ENCODE results near the gene TFIP11. TPM values are rescaled to one million over a fixed set of nuclear protein-coding genes. Genes with fewer than 3 reads are reported as not detected.

TFIP11 gene
- polyA plus RNA-seq, 1 experiment: 34.7 TPM

- ChIA-PET POLR2A (no interaction called here), CTCF (interaction anchor here (1.2 to 1.6 kb wide), 2 partner anchors 11 to 19 kb away, joined by 5 to 6 read pairs; no protein-coding TSS in a partner anchor)
- Histone ChIP-seq H3K27me3 (ENCODE audit: control insufficient read depth, insufficient read depth, low read length) (no peaks in the 10 kb centered on the region), H3K36me3 (ENCODE audit: control insufficient read depth, insufficient read depth, low read length) (peaks cover 6% of the 10 kb centered on the region; the same call in 1 of the 2 replicates), H3K4me3 (ENCODE audit: low read depth, low read length) (no peak overlapping the region)
- TF ChIP-seq CTCF (IDR thresholded peaks at IDR 0.05; ENCODE audit: insufficient read depth, low read depth, low read length): no peak
- DNase-seq (ENCODE audit: low read depth): no peak
Measured at GRCh38 chr22:26513838-26514237, 1.6 kb upstream of the TFIP11 start.

- ChIA-PET POLR2A (interaction anchor here (0.7 kb wide), 1 partner anchor 109 kb away, joined by 3 read pairs; no protein-coding TSS in a partner anchor), CTCF (interaction anchor here (1.2 kb wide), 1 partner anchor 158 kb away, joined by 3 read pairs; no protein-coding TSS in a partner anchor)
- no peak for DNase-seq (ENCODE audit: low read depth)
- Histone ChIP-seq H3K27me3 (ENCODE audit: control insufficient read depth, insufficient read depth, low read length) (no peaks in the 10 kb centered on the region), H3K36me3 (ENCODE audit: control insufficient read depth, insufficient read depth, low read length) (peaks cover 13% of the 10 kb centered on the region), H3K4me3 (ENCODE audit: low read depth, low read length) (no peak overlapping the region)
- no peak for TF ChIP-seq CTCF (IDR thresholded peaks at IDR 0.05; ENCODE audit: insufficient read depth, low read depth, low read length)
Measured at GRCh38 chr22:26508148-26508547, 4.1 kb downstream of the TFIP11 start.

GRCh38 chr22:26503758-26504157 lies 8.5 kb downstream of the TFIP11 start:
- ChIA-PET POLR2A (interaction anchor here (0.6 to 0.8 kb wide), 2 partner anchors 8 kb away, joined by 3 read pairs; partner anchors contain the start of gene TFIP11), CTCF (interaction anchor here (0.7 to 3.6 kb wide), 13 partner anchors 8 to 164 kb away, joined by 3 to 22 read pairs (median 5); partner anchors contain the start of gene TFIP11)
- Histone ChIP-seq H3K4me3 (ENCODE audit: low read depth, low read length) (no peak overlapping the region), H3K36me3 (ENCODE audit: control insufficient read depth, insufficient read depth, low read length) (peaks cover 21% of the 10 kb centered on the region), H3K27me3 (ENCODE audit: control insufficient read depth, insufficient read depth, low read length) (no peaks in the 10 kb centered on the region)
- TF ChIP-seq CTCF (IDR thresholded peaks at IDR 0.05; ENCODE audit: insufficient read depth, low read depth, low read length): no peak
- DNase-seq (ENCODE audit: low read depth): no peak

GRCh38 chr22:26502688-26503561 lies 9.3 kb downstream of the TFIP11 start:
- POLR2A ChIA-PET: interaction anchor here (0.6 to 0.8 kb wide), 3 partner anchors 9 to 162 kb away, joined by 3 read pairs; partner anchors contain the start of gene TFIP11
- CTCF ChIA-PET: interaction anchor here (0.9 to 3.6 kb wide), 16 partner anchors 8 to 165 kb away, joined by 3 to 22 read pairs (median 4); partner anchors contain the start of gene TFIP11
- no peaks in the 10 kb centered on the region for H3K27me3 ChIP-seq (ENCODE audit: control insufficient read depth, insufficient read depth, low read length)
- no peak overlapping the region for H3K4me3 ChIP-seq (ENCODE audit: low read depth, low read length)
- no peak for DNase-seq (ENCODE audit: low read depth)
- peaks cover 21% of the 10 kb centered on the region for H3K36me3 ChIP-seq (ENCODE audit: control insufficient read depth, insufficient read depth, low read length)
- TF ChIP-seq CTCF (IDR thresholded peaks at IDR 0.05; ENCODE audit: insufficient read depth, low read depth, low read length): peak; percentile 65

GRCh38 chr22:26501996-26502395 lies 10.3 kb downstream of the TFIP11 start:
- TF ChIP-seq CTCF (IDR thresholded peaks at IDR 0.05; ENCODE audit: insufficient read depth, low read depth, low read length): no peak
- ChIA-PET CTCF (interaction anchor here (0.6 to 2.4 kb wide), 9 partner anchors 10 to 166 kb away, joined by 3 to 12 read pairs (median 4); partner anchors contain the start of gene TFIP11), POLR2A (no interaction called here)
- Histone ChIP-seq H3K27me3 (ENCODE audit: control insufficient read depth, insufficient read depth, low read length) (no peaks in the 10 kb centered on the region), H3K4me3 (ENCODE audit: low read depth, low read length) (no peak overlapping the region), H3K36me3 (ENCODE audit: control insufficient read depth, insufficient read depth, low read length) (peaks cover 25% of the 10 kb centered on the region)
- DNase-seq (ENCODE audit: low read depth): no peak
